ENCODE measurements around the gene BAZ2B.

DNA sequence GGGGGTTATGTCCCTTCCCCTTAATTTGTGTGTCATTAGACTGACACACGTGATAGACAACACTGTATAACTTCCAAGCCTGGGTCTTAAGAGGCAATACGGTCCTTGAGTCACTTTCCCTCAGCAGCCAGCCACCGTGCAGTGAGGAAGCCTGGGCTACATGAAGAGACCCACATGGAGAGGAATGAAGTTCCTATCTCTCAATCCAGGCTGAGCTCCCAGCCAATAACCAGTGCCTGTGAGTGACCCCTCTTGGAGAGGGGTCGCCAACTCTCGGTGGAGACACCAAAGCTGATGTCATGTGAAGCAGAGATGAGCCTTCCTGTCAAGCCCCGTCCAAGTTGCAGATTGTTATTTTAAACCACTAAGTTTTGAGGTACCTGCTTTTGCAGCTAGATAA, 324.2 kb downstream of the BAZ2B start:
- TF ChIP-seq TARDBP (IDR thresholded peaks at IDR 0.05), result no peak
- TF ChIP-seq SP1 (IDR thresholded peaks at IDR 0.05), result no peak
- no peak for TF ChIP-seq ELF4 (IDR thresholded peaks at IDR 0.05)
- TF ChIP-seq FOXK2 (IDR thresholded peaks at IDR 0.05), result no peak
- no peak for TF ChIP-seq ARNT (IDR thresholded peaks at IDR 0.05)
- TF ChIP-seq FOXA1 (IDR thresholded peaks at IDR 0.05), result no peak
- TF ChIP-seq FOXM1 (IDR thresholded peaks at IDR 0.05; ENCODE audit: borderline replicate concordance), result no peak
- TF ChIP-seq CTBP1 (IDR thresholded peaks at IDR 0.05; ENCODE audit: borderline replicate concordance), result no peak
